Stimulated activated naive CD8-positive, alpha-beta T cell treated with anti-CD3 and anti-CD28 coated beads, Interleukin-15, Interleukin-2, amounts not matched to agents 100 ng/mL and 50 ng/mL, for 24 hours (primary cell): ENCODE measurements around the gene ARMH4.
"Not testable (repeated sequence)": the region's sequence is repeated elsewhere in the genome, so short reads cannot be mapped to it uniquely, and the experiment has no call there.

ENCODE experiments used
- H3K27ac Mint-ChIP-seq: one replicate; pipeline ENCODE4 v1.8.0; 2021; ENCODE audit warnings: mild to moderate bottlenecking, mixed read lengths
- H3K27me3 Mint-ChIP-seq: one replicate; pipeline ENCODE4 v1.8.0; 2021; ENCODE audit warnings: mixed read lengths
- H3K36me3 Mint-ChIP-seq: one replicate; pipeline ENCODE4 v1.8.0; 2021; ENCODE audit warnings: low read depth, mixed read lengths
- H3K4me1 Mint-ChIP-seq: one replicate; pipeline ENCODE4 v1.8.0; 2021; ENCODE audit warnings: low read depth, mixed read lengths
- H3K4me3 Mint-ChIP-seq: one replicate; pipeline ENCODE4 v1.8.0; 2021; ENCODE audit warnings: mild to moderate bottlenecking, mixed read lengths
- H3K9me3 Mint-ChIP-seq: one replicate; pipeline ENCODE4 v1.8.0; 2021; ENCODE audit warnings: mixed read lengths

Gene ARMH4

DNA sequence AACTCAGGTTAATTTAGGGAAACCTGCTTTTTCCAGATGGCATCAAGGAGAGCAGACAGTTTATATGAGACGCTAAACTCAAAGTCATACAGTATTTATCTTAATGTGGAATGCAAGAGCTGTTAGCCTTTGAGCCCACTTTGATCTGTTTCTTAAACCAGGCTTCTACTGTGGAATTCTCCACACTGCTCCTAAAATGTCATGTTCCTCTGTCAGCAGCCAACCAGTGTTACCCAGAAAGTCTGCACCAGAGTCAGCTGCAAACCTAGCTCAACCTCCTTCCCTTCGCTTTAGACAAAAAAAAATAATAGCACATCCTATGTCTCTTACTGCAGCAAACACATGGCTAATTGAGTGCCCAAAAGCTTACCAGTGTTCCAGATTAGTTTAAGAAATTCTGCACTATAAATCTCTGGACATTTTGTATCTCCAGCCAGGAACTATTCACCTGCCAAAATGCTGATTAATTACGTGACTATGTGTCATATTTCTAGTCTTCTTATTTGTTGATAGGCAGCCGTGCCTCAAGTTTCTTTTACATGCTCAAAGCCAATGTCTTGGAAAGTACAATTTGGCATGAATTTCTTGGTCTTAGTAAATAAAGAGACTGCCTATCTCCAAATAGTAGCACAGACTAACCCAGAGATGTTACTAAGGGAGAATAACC, 21.8 kb downstream of the ARMH4 start:
- Mint-ChIP-seq H3K9me3 (peaks cover 11% of the 10 kb centered on the region), H3K4me1 (no peaks in the 10 kb centered on the region), H3K27ac (no peak overlapping the region), H3K4me3 (no peak overlapping the region), H3K27me3 (no peaks in the 10 kb centered on the region), H3K36me3 (peaks cover 5% of the 10 kb centered on the region)

DNA sequence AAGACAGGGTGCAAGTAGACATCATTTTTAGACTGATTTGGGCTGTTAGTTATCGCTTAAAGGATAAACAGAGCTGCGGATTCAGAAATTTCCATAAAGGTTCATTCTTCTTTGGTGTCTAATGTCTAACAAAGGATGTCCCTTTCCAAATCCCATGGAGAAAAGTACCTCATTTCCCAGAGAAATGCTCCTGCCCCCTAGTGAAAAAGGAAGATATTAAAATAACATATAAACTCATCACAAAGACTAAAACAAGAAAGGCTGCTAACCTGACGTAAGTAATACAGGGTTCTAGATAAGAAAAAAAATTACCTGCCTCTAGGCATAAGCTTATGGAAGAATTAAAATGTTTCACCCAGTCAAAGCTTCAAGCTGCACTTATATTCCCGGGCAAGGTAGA, 22.8 kb downstream of the ARMH4 start:
- Mint-ChIP-seq H3K27ac (no peak overlapping the region), H3K4me1 (no peaks in the 10 kb centered on the region), H3K27me3 (no peaks in the 10 kb centered on the region), H3K9me3 (peaks cover 11% of the 10 kb centered on the region), H3K4me3 (no peak overlapping the region), H3K36me3 (peaks cover 5% of the 10 kb centered on the region)

- H3K36me3 Mint-ChIP-seq: peaks cover 5% of the 10 kb centered on the region
- H3K4me3 Mint-ChIP-seq: no peak overlapping the region
- H3K9me3 Mint-ChIP-seq: peaks cover 11% of the 10 kb centered on the region
- no peaks in the 10 kb centered on the region for H3K27me3 Mint-ChIP-seq
- no peak overlapping the region for H3K27ac Mint-ChIP-seq
- H3K4me1 Mint-ChIP-seq: no peaks in the 10 kb centered on the region
Observed at GRCh38 chr14:58128416-58128815, 23.6 kb downstream of the ARMH4 start.

DNA sequence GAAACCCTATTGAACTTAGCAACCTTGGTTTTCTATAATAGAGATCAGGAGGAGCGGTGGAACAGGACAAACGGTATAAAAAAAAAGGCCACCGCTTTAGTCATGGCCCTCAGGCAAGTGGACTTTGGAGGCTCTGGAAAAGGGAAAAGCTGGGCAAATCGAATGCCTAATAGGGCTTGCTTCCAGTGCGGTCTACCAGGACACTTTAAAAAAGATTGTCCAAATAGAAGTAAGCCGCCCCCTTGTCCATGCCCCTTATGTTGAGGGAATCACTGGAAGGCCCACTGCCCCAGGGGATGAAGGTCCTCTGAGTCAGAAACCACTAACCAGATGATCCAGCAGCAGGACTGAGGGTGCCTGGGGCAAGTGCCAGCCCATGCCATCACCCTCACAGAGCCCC, 29.5 kb downstream of the ARMH4 start:
- not testable (repeated sequence) for H3K27ac Mint-ChIP-seq, H3K4me1 Mint-ChIP-seq, H3K36me3 Mint-ChIP-seq, H3K27me3 Mint-ChIP-seq, H3K4me3 Mint-ChIP-seq
- H3K9me3 Mint-ChIP-seq: peaks cover 11% of the 10 kb centered on the region

DNA sequence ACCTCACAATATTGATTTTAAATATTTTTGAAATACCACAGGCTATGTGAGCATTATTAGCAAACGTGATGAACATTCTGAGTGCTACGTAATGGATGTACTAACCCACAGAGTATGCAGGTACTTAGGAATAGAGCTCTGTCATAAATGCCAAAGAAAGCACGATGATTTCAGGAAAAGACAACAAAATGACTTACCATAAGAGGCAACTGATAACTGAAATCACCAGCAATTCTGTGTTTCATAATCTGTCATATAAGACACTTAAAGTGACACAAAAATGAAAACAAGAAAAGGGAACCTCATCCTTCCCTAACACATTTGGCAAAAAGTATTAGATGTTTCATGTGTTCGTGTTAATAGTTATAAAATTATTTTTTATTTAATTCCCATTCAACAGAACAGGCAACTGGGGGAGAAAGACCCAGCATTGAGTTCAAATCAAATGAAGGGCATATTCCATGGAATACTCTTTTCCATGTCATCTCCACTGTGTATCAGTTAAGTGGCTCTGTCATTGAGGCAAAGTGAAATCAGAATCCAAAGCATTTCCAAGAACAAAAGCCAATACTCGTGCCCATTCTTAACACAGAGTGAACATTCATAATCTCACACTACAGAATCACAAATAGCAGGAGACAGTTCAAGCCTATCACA, 30.4 kb downstream of the ARMH4 start:
- H3K36me3 Mint-ChIP-seq: peaks cover 5% of the 10 kb centered on the region
- H3K27me3 Mint-ChIP-seq: peaks cover 7% of the 10 kb centered on the region
- no peaks in the 10 kb centered on the region for H3K4me1 Mint-ChIP-seq
- H3K27ac Mint-ChIP-seq: no peak overlapping the region
- peaks cover 11% of the 10 kb centered on the region for H3K9me3 Mint-ChIP-seq
- no peak overlapping the region for H3K4me3 Mint-ChIP-seq

- H3K36me3 Mint-ChIP-seq: no peaks in the 10 kb centered on the region
- H3K27me3 Mint-ChIP-seq: peaks cover 21% of the 10 kb centered on the region
- no peaks in the 10 kb centered on the region for H3K4me1 Mint-ChIP-seq
- H3K4me3 Mint-ChIP-seq: no peak overlapping the region
- H3K9me3 Mint-ChIP-seq: no peaks in the 10 kb centered on the region
- H3K27ac Mint-ChIP-seq: no peak overlapping the region
Observed at GRCh38 chr14:58119381-58119780, 32.6 kb downstream of the ARMH4 start.

DNA sequence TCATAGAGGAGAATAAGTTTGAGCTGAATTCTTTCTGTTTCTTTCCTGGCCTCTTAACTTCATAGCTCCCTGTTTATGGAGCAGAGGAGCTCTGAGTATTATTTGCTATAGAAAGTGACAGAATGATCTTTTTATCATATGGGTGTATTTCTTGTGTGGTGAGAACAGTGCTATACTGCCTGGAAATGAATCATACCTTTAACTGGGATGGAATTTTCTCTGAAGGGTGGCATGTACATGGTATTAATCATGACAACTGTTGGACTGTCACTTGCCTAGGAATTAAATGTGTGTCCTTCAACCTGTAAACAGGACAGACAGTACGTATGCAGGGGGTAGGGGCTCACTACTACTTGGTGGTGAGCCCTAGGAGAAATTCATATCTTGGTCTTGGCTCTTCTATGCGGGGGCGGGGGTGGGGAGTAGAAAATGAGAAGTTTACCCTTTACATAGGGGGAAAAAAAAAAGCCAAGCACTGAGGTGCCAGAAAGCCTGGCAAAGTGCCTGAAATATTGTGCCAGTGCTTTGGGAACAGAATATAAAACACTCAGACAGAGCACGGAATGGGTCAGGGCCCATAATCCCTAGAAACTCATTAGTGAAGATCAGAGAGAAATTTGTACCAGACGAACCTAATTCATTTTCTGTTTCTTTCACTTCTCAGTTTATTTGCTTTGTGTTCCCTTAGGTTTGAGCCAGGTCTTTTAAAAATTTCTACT, 33.8 kb downstream of the ARMH4 start:
- H3K4me1 Mint-ChIP-seq: no peaks in the 10 kb centered on the region
- no peaks in the 10 kb centered on the region for H3K36me3 Mint-ChIP-seq
- H3K27me3 Mint-ChIP-seq: peaks cover 30% of the 10 kb centered on the region
- no peak overlapping the region for H3K27ac Mint-ChIP-seq
- no peaks in the 10 kb centered on the region for H3K9me3 Mint-ChIP-seq
- H3K4me3 Mint-ChIP-seq: no peak overlapping the region

DNA sequence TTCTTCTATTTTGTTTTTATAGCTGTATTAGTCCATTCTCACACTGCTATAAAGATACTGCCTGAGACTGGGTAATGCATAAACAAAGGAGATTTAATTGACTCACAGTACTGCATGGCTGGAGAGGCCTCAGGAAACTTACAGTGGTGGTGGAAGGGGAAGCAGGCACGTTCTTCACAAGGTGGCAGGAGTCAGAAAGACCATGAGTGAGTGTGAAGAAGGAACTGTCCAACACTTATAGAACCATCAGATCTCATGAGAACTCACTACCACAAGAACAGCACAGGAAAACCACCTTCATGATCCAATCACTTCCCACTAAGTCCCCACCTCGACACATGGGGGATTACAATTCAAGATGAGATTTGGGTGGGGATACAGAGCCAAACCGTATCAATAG, 42.3 kb downstream of the ARMH4 start:
- Mint-ChIP-seq H3K4me3 (no peak overlapping the region), H3K27ac (no peak overlapping the region), H3K4me1 (no peaks in the 10 kb centered on the region), H3K9me3 (no peaks in the 10 kb centered on the region), H3K36me3 (no peaks in the 10 kb centered on the region), H3K27me3 (peaks cover 18% of the 10 kb centered on the region)

- Mint-ChIP-seq H3K9me3 (no peaks in the 10 kb centered on the region), H3K27ac (no peak overlapping the region), H3K4me3 (no peak overlapping the region), H3K27me3 (peaks cover 13% of the 10 kb centered on the region), H3K4me1 (no peaks in the 10 kb centered on the region), H3K36me3 (no peaks in the 10 kb centered on the region)
Observed at GRCh38 chr14:58108717-58109116, 43.3 kb downstream of the ARMH4 start.

DNA sequence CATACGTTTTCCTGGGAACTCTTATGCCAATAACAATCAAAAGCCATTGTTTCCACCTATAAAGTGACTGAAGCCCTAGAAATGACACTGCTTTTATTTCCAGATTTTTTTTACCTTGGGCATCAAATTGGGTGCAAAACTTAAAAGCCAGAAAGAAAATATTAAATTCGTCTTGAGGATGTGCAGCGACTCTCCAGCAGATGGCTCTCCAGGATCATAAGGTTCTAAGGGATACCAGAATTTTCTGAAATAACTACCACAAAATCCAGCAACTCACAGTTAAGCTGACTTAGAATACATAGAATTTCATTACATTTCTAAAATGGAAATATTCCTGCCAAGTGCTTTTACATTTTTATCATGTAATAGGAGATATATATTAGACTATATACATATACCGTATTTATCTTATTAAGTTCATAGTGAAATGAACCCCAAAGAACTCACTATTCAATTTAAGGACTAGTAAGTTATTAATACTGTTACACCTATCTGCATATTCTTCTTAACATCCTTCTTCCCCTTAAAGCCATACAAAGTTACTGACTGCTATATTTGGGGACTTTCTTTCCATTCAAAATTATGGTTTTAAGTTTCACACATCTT, 44.0 kb downstream of the ARMH4 start:
- H3K9me3 Mint-ChIP-seq: no peaks in the 10 kb centered on the region
- H3K4me3 Mint-ChIP-seq: no peak overlapping the region
- no peaks in the 10 kb centered on the region for H3K36me3 Mint-ChIP-seq
- H3K27ac Mint-ChIP-seq: no peak overlapping the region
- H3K27me3 Mint-ChIP-seq: peaks cover 7% of the 10 kb centered on the region
- H3K4me1 Mint-ChIP-seq: no peaks in the 10 kb centered on the region

DNA sequence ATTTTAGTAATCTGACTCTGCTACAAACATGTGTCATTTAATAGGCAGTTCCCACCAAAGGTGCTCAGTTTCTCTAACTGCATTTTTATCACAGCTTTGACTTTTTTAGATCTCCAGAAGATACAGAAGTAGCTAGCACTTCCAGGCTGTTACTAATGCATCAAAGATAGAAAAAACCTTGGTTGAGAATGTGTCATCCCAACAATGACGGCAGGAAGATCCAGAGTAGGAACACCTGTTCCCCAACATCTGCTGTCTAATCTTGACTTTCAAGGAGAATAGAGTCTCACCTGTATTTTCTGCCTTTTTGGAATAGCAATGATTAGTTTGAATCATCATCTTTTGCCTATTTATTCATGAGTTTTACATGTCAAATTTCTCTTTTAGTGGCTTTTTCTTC, 45.0 kb downstream of the ARMH4 start:
- H3K27me3 Mint-ChIP-seq: peaks cover 5% of the 10 kb centered on the region
- H3K4me1 Mint-ChIP-seq: no peaks in the 10 kb centered on the region
- no peak overlapping the region for H3K27ac Mint-ChIP-seq
- H3K36me3 Mint-ChIP-seq: no peaks in the 10 kb centered on the region
- no peak overlapping the region for H3K4me3 Mint-ChIP-seq
- H3K9me3 Mint-ChIP-seq: no peaks in the 10 kb centered on the region

DNA sequence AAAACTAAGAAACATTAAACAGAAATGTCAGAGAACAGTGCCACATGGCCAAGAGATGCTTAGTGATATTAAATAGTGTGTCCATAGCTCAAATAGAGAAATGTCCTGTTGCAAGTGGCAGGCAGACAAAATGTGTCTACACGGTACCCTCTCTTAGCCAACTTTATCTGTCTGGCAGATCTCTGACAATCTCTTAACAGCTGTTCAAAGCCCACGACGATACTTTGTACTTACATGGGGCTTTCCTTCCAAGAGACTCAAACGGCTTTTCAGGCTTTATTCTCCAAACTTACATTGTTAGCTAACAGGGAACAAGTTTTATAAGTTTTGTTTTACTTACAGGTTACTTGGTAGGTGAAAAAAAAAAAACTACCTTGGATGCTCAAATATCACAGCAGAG, 45.6 kb downstream of the ARMH4 start:
- Mint-ChIP-seq H3K27ac (no peak overlapping the region), H3K27me3 (peaks cover 5% of the 10 kb centered on the region), H3K4me1 (no peaks in the 10 kb centered on the region)

DNA sequence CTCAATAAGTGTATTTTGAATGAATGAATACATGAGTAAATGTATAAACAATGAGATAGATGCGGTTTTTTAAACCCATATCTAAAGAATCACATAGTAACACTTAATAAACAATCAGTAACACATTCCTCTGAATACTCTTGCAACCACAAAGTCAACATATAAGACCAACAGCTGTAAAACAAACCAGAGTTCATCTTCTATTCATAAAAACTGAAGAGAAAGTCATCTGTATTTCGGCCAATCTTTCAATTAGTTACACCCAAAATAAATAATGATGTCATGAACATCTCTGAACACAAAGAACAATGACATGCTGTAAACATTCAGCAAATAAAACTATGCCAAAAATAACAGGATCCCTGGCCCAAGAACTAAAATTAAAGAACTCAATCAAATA, 47.2 kb downstream of the ARMH4 start:
- Mint-ChIP-seq H3K9me3 (no peaks in the 10 kb centered on the region), H3K4me3 (no peak overlapping the region)

More for the DNA sequence above, 45.6 kb downstream of the ARMH4 start:
- no peaks in the 10 kb centered on the region for H3K36me3 Mint-ChIP-seq
- H3K4me3 Mint-ChIP-seq: no peak overlapping the region
- H3K9me3 Mint-ChIP-seq: no peaks in the 10 kb centered on the region

DNA sequence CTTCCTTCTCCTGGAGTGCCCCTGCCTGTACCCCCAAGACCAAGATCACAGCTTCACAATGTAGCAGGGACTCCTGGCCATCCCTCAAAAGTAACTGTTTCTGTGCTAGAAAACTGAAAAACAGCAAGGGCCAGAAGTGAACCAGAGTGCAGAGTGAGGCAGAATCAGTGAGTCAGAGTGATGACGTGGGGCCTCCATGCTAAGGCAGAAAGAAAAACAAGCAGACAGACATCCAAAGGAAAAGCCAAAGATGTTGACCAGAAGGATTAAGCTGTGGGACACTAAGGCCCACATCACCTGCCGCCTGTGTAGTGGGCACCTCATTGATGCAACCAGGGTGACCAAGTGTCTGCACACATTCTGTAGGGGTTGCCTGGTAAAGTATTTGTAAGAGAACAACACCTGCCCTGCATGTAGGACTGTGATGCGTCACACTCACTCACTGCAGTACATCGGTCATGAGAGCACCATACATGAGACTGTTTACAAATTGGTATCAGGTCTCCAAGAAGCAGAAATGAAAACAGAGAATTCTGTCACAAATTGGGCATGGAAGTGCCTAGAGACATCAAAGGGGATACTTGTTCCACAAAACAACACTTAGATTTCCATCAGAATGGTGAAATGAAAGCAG, 51.2 kb downstream of the ARMH4 start:
- no peak overlapping the region for H3K27ac Mint-ChIP-seq
- peaks cover 8% of the 10 kb centered on the region for H3K27me3 Mint-ChIP-seq
- no peaks in the 10 kb centered on the region for H3K9me3 Mint-ChIP-seq
- H3K36me3 Mint-ChIP-seq: no peaks in the 10 kb centered on the region
- H3K4me1 Mint-ChIP-seq: no peaks in the 10 kb centered on the region
- H3K4me3 Mint-ChIP-seq: no peak overlapping the region

More for the DNA sequence above, 47.2 kb downstream of the ARMH4 start:
- no peaks in the 10 kb centered on the region for H3K4me1 Mint-ChIP-seq
- peaks cover 5% of the 10 kb centered on the region for H3K27me3 Mint-ChIP-seq
- H3K36me3 Mint-ChIP-seq: no peaks in the 10 kb centered on the region
- no peak overlapping the region for H3K27ac Mint-ChIP-seq

- Mint-ChIP-seq H3K36me3 (no peaks in the 10 kb centered on the region), H3K27ac (no peak overlapping the region), H3K4me3 (no peak overlapping the region), H3K27me3 (peaks cover 4% of the 10 kb centered on the region), H3K4me1 (no peaks in the 10 kb centered on the region), H3K9me3 (no peaks in the 10 kb centered on the region)
Observed at GRCh38 chr14:58099682-58100081, 52.3 kb downstream of the ARMH4 start.
